Stromal cell of bone marrow (primary cell): ENCODE data around the gene HSD11B1L.
"Not testable (repeated sequence)": the region's sequence is repeated elsewhere in the genome, so short reads cannot be mapped to it uniquely, and the experiment has no call there.

ENCODE experiments used
- DNase-seq: peaks from one replicate; pipeline ENCODE4 v3.0.0-alpha.2; 2012; ENCODE audit warnings: low read depth

HSD11B1L gene

DNA sequence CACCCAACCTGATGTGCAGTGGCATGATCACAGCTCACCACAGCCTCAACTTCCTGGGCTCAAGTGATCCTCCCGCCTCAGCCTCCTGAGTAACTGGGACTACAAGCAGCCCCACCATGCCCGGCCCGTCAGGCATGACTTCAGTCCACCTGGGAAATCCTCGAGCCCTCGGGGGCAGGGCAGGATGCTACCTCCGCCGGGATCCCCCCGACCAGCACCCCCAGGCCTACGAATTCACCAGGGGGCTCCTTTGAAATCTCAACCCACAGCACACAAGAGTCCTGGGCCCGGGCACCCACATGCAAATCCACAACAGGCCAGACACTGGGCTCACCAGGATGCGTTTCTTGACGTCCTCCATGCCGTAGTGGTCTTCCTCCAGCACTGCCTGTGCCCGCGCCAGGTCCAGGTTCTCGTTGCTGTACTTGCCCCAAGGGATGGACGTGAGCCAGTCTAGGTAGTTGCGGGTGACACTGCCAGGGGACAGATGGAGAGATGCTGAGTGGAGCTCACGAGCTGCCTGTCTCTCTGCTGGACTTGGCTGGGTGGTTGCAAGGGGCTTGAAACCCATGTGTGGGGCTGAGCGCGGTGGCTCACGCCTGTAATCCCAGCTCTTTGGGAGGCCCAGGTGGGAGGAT lies 19.7 kb downstream of the HSD11B1L start:
- DNase-seq: no peak

DNA sequence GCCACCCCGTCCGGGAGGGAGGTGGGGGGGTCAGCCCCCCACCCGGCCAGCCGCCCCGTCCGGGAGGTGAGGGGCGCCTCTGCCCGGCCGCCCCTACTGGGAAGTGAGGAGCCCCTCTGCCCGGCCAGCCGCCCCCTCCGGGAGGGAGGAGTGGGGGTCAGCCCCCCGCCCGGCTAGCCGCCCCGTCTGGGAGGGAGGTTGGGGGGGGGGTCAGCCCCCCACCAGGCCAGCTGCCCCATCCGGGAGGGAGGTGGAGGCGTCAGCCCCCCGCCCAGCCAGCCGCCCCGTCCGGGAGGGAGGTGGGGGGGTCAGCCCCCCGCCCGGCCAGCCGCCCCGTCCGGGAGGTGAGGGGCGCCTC lies 21.2 kb downstream of the HSD11B1L start:
- not testable (repeated sequence) for DNase-seq

DNA sequence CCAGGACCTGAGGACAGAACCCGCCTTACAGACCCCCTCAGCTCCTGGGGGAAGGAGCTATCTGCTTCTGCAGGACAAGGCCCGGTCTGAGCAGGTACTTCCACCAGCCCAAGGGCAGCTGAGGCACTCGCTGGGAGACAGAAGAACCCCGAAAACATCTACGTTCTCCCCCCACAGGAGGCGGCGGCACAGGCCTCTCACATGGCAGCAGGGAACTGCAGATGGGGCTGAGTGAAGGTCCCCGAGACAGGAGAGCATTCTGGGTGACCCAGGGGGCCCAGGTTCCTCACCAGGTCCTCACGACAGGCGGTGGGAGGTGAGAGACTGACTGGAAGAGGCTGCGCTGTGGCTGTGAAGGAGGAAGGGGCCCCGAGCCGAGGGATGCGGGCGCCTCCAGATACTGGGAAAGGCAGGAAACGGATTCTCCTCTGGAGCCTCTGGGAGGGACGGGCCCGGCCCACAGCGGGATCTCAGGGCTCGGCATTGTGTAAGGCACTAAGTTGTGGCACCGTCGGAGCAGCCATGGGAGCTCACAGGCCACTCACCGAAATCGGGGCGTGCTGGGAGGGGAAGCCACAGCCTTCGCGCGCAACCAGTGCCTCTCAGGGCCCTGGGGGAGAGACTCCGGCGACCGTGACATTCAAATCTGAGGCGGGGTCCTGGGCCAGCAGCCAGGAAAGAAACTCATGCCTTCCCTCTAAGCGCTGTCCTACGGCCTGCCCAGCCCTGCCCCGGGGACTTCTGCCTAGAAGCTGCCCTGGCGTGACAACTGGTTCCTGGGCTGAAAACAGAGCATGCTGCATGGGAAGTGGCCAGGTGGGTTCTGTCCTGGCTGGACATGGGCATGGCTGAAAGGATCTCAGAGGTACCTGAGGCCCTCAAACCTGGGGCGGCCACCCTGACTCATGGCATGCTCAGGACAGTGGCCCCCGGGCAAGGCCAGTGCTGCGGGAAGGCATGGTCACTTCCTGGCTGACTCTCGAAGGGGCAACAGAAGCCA lies 23.3 kb downstream of the HSD11B1L start:
- no peak for DNase-seq

DNA sequence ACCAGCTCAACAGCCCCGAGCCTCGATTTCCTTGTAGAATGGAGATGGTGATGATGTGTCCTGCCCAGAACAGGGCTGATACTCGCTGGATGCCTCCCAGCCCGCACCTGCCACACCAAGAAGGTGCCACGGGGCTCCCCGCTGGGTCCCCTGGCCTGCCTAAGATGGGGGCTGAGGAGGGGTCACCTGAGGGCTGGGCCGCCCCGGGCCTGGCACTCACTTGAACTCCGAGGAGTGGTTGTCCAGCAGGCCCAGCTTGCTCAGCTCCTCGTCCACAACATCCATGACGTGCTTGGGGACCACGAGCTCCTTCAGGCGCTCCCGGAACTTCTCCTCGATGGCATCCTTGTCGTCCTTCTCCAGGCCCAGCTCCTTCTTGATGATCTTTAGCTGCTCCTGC lies 24.7 kb downstream of the HSD11B1L start:
- no peak for DNase-seq

DNA sequence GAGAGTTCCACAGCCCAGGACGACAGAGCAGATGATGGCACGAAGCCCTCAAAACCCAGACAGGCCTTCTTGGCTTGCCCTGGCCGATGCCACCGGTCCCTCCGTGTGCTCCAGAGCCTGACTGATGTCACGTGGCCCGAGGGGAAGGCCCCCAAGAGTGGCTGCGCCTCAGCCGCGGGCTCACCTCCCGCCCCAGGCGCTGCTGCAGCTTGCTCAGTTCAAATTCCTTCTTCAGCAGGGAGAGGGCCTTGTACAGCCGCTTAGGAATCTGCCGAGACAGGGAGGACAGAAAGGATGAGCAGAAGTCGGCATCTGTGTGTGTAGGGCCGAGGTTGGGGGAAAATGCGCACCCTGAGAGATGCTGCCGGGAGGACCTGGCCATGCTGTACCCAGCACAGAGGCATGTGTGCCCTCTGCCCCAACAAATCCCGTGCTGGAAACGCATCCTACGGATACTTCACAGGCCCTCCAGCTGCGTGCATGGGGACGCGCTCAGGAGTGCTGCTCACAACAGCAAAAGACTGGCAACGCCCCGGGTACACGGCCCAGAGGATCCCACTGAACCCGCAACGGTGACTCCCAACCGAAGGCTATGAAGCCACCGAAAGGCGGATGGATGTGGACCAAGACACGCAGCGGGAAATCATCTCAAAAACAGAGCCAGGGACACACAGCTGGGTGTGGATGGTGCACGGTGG lies 26.2 kb downstream of the HSD11B1L start:
- no peak for DNase-seq

DNA sequence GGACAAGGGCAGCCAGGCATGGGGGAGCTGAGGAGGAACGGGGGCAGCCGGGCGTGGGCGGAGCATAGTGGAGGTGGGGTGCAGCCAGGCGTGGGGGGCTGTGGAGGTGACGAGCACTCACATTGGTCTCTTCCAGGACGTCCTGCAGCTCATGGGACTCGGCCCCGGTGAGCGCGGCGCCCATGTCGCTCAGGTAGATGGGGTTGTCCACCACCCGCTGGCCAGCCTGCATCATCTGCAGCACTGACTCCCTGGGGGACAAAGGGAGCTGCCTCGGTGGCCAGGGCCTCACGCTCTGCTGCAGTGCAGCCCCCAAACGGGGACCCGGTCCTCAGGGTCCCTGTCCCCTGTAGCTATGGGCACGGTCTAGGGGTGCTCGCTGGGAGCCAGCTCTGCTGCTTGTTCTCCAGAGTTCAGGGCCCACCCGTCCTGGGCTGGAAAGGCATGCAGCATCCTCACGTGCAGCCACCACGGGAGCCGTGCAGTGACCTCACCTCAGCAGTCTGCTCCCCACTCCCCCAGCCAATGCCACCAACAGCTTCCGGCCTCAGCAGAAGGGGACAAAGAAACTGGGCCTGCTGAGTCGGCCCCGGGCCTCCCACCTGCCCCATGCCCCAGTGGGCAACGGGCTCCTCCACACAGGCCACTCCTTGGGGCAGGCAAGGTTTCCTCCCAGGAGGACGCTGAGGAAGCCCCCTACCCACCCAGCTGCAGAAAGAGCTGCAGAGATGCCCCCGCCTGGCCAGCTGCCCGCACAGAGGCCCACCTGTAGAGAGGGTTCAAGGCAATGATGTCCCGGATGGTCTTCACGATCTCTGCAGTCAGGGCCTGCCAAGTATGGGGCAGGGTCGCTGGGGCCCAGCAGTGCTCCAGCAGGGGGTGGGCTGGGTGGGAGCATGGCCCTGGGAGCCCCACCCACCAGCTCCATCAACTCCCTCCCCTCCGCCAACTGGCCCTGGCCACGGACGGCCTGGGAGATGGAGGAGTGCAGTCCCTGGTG lies 27.0 kb downstream of the HSD11B1L start:
- no peak for DNase-seq

DNA sequence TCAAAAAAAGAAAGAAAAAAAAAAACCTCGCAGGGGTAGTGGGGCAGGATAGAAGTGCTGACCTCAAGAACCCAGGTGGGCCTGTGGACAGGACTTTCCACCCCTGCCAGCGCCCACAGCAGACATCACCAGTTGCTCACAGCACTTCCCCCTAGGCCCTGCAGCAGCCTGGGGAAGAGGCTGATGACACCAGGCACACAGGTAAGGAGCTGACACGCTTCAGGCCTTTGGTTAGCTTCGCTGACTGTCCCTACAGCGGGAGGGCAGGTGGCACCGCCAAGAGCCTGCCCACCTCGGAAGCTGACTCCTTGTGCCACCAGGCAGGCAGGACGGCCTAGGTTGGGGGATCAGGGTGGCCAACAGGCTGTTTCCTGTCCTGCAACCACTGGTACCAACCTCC lies 30.2 kb downstream of the HSD11B1L start:
- DNase-seq: no peak

DNA sequence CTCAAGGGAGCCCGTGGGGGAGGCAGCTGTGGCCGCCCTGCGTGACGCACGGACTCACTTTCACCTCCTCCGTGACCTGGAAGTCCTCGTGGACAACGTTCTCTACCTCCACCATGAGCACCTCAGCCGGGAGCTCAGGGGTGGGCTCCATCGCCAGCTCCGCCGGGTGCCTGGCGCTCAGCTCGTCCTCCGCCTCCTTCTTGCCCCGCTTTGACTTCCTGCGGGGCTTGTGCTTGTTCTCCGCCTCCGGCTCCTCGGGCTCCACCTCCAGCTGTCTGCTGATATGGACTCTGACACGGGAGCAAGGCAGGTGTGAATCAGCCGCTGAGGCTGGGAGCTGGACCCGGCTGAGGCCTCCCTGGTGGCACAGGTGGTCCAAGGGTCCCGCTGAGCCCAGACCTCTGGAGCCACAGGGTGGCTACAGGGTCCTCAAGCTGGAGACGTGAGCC lies 30.9 kb downstream of the HSD11B1L start:
- DNase-seq: no peak

DNA sequence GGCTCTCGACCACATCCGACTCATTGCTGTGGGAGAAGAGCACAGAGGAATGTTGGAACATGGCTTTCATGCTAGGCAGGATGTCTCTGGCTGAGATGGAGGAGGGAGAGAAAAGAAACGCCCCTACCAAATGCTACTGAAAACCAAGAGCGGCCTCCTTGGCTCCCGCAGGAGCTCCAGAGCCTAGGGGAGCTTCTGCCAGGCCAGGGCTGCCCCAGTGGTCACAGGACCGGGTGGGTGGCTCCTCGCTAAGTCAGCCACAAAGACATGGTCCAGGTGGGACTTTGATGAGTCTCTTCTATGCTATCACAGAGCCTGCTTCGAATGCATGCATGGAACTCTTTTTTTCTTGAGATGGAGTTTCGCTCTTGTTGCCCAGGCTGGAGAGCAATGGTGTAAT lies 32.4 kb downstream of the HSD11B1L start:
- no peak for DNase-seq

DNA sequence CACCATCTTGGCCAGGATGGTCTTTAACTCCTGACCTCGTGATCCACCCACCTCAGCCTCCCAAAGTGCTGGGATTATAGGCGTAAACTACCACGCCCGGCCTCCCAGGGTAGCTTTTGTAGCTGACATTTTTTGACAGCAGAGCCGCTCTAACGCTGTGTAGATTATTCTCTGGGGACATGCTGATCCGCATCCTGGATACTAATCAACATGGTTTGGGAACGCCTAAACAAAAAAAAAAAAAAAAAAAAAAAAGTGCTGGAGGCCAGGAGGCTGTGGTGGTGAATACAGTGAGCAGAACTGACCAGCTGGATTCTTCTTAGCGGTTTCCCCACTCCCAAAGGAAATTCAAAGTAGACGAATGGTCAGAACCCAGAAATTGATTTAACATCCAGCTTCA lies 34.0 kb downstream of the HSD11B1L start:
- DNase-seq: no peak

DNA sequence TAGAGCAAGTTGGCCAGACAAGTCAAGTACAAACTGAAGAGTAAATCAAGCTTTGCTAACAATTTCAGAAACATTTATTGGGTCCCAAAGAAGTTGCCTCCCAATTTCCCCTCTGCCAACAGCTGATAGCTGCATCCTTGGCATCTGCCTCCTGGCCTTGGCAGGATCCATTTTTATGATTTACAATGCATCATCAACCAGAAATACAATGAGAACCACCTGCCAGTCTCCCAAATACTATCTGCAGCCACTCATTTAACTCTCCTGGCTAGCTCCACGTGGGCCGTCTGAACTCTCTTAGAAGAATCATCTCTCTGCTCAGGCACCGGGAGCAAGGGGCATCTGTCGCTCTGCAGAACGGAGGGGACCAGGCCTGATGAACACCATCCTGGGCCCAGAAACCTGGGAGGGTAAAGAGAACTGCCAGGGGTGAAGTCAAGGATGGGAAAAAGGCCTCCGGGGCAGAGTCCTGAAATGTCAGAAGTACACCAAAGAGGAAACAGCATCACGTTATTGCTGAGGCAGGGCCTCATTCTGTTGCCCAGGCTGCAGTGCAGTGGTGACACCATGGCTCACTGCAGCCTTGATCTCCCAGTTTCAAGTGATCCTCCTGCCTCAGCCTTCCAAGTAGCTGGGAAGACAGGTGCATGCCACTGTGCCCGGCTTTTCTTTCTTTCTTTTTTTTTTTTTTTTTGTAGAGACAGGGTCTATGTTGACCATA lies 36.5 kb downstream of the HSD11B1L start:
- no peak for DNase-seq

DNA sequence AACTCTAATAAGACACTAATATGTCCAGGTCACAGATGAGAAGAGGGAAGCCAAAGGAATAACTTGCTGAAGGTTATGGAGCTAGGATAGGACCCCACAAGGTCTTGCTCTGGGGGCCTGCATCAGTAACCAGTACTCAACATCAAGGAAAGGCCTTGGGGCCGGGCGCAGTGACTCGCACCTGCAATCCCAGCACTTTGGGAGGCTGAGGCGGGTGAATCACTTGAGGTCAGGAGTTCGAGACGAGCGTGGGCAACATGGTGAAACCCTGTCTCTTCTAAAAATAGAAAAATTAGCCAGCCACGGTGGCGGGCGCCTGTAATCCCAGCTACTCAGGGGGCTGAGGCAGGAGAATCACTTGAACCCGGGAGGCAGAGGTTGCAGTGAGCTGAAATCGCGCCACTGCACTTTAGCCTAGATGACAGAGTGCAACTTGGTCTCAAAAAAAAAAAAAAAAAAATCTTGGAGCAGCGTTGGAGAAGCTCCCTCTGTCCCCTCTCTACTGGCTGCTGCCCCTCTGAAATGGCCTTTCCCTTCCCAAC lies 37.3 kb downstream of the HSD11B1L start:
- no peak for DNase-seq

DNA sequence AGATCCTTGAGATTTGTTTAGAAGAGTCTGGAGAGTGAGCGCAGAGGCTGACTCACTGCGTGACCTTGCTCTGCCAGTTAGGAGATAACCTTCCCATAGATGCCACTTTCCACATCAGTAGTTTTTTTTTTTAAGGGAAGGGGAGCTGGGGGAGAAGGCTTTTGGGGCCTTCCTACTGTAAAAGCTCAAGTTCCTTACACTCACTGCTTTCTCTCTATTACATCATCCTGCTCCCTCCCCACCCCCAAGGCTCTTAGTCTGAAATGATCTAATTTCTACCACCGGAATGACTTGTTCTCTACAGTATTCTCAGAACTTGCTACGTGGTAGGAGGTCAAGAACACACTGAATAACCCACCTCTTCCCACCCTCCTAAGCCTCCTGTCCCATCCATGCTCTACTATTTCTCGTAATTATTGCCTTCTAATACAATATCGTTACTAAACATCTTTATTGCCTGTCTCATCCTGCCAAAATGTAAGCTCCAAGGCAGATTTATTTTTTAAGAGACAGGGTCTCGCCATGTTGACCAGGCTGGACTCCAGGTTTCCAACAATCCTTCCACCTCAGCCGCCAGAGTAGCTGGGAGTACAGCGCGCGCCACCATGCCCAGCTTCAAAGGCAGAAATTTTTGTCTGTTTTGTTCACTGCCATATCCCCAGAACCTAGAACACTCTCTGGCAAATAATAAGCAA lies 37.9 kb downstream of the HSD11B1L start:
- peak; percentile 59 for DNase-seq

DNA sequence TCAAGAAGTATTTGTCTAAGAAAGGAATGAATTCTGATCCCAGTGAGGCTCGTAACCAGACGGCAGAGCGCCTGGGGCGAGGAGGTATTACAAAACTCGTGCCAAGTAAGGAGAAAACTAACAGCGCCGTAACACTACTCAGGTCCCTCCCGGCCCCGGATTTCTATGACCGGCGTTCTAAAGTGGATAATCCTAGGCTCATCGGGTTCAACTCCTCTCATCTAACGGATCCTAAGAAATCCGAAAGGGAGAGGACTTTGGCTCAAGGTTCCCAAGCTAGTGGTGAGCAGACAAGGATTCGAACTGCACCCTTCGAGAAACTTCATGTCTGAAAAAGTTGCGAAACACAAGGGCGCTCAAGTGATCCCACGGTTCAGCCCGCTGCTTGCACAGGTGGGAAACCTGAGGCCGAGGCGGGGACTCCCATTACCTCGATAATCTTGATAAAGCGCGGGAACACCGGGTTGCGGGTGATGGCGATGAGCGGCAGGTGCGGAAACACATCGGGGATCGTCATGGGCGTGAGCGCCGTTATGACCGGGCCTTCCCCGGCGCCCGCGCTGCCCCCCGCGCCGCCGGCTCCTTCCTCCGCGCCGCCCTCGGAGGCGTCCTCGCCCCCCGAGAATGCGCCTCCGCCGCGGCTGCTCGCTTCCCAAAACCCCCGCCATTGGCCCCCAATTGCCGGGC lies 38.6 kb downstream of the HSD11B1L start:
- no peak for DNase-seq

DNA sequence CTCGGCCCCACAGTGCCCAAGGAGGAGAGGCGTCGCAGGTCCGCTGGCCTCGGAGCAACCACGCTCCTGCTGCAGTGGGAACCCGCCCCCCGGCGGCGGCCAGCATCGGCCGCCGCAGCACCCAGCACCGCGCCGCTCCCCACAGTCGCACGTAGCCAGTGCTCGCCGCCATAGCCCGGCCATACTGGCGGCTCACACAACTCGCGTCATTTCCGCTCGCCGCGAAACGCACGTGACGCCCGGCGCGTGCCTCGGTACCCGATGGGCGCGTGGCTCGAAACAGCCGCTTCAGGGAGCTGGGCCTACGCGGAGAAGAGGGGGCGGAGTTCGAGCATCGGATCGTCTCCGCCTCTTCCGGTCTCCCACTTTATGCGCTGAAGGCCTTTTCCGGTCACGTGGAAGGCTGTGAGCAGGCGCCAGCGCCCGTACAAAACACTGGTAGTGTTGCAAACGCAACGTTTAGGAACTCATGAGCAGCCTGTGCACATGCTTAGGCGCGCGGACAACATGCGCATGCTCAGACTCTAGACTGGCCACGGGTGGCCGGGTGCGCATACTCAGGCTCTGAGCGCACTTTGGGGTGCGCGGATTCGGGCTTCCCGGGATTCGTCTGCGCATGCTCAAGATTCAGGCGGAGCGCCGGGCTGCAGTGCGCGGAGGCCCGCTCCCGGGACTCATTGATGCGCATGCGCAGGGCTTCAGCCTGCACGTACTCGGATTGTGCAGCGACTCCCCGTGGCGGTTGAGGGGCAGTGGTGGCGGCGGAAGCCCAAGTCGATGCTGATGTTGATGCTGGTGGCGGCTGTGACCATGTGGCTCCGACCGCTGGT lies 39.3 kb downstream of the HSD11B1L start, which contains the start of the genes CATSPERD and LONP1:
CATSPERD (plus strand) TSS at position 677 of the 830 bp plus-strand sequence; CDS start at position 778, 101 bp downstream.
LONP1 (minus strand) TSS at position 186 of the 830 bp plus-strand sequence; CDS start at position 172, 14 bp downstream.
- DNase-seq: peak; percentile 98

DNA sequence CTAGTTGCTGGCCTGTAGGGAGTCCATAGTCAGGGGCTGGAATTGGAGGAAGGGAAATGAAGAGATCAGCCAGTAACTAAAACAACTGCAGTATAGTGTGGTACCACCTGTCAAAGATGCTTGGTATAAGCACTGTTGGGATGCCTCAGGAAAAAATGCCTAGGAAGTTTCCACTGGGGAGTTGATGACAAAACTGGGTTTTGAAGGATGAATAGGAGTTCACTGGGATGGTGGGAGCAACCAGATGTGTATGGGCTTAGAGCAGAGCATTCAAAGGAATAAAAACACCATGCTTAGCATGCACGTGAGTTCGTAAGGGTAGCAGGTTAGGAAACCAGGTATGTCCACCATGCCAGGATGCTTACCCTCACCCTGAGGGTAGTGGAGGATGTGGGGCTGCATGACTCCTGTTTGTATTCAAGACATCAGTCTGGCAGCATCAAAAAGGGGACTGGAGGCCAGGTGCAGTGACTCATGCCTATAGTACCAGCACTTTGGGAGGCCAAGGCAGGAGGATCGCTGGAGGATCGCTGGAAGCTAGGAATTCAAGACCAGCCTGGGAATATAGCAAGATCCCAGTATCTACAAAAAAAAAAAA lies 46.7 kb downstream of the HSD11B1L start:
- DNase-seq: no peak

DNA sequence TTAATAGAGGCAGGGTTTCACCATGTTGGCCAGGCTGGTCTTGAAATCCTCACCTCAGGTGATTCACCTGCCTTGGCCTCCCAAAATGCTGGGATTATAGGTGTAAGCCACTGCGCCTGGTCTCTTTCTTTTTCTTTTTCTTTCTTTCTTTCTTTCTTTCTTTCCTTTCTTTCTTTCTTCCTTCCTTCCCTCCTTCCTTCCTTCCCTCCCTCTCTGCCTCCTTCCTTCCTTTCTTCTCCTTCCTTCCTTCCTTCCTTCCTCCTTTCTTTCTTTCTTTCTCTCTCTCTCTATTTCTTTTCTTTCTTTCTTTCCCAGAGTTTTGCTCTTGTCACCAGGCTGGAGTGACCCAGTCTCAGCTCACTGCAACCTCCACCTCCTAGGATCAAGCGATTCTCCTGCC lies 52.3 kb downstream of the HSD11B1L start:
- not testable (repeated sequence) for DNase-seq
